ENCODE results near the gene HORMAD1. TPM values are rescaled to one million over a fixed set of nuclear protein-coding genes. Genes with fewer than 3 reads are reported as not detected.

The HORMAD1 gene
- total and polyA plus RNA-seq, 2 of the 8 experiments (the other 6 are each of a cell fraction or from before 2014, with no cell fraction given) = not detected

DNA sequence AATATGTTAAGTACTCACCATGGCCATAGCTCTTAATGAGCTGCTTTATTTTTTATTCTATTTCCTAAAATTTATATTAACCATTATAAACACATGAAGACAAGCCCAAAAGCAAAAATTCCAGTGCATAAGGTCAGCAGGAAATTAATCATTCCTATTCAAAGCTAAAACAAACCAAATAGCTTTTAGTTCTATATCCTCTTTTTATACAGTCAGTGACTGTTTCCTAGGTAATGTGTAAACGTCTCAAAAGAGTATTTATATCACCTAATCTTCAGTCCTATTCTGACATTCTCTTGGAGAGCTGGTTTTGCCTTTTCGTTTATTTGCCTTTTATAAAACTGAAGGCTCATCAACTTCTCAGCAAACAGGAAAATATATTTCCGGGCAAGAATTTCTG, 28.0 kb downstream of the HORMAD1 start (continued):
- no peak for TF ChIP-seq TBP (IDR thresholded peaks at IDR 0.05; ENCODE audit: low read depth, low read length)

All from H1 (cell line).